Measurements from ENCODE around the gene TEX261.
A peak's percentile ranks its signal among the peaks of the same experiment; 100 is the strongest.

The TEX261 gene

GRCh38 chr2:70954886-70955285, 39.8 kb downstream of the TEX261 start:
- no peak for DNase-seq

GRCh38 chr2:70949086-70949485, 45.6 kb downstream of the TEX261 start:
- DNase-seq: no peak

GRCh38 chr2:70948337-70949003, 46.2 kb downstream of the TEX261 start:
- peak; percentile 74 for DNase-seq

GRCh38 chr2:70947556-70948184, 47.0 kb downstream of the TEX261 start:
- no peak for DNase-seq

GRCh38 chr2:70946832-70947442, 47.7 kb downstream of the TEX261 start:
- DNase-seq: peak; percentile 75

GRCh38 chr2:70944111-70944690, 50.5 kb downstream of the TEX261 start:
- no peak for DNase-seq

- no peak for DNase-seq
These were observed 51.3 kb downstream of the TEX261 start for GRCh38 chr2:70943205-70943871.

- no peak for DNase-seq
These were observed 52.1 kb downstream of the TEX261 start for GRCh38 chr2:70942396-70943204.

GRCh38 chr2:70941701-70942100, 53.0 kb downstream of the TEX261 start:
- DNase-seq: no peak

- DNase-seq: no peak
These were observed 53.5 kb downstream of the TEX261 start for GRCh38 chr2:70941186-70941585.

GRCh38 chr2:70939839-70940580, 54.7 kb downstream of the TEX261 start:
- no peak for DNase-seq

GRCh38 chr2:70939001-70939838, 55.5 kb downstream of the TEX261 start:
- DNase-seq: no peak

GRCh38 chr2:70938586-70938950, 56.1 kb downstream of the TEX261 start:
- no peak for DNase-seq

- DNase-seq: no peak
These were observed 56.6 kb downstream of the TEX261 start for GRCh38 chr2:70937866-70938585.

- DNase-seq: no peak
These were observed 57.5 kb downstream of the TEX261 start for GRCh38 chr2:70936979-70937811.

GRCh38 chr2:70936165-70936978, 58.3 kb downstream of the TEX261 start:
- DNase-seq: no peak

Data from NCI-H1436 (cell line).